Epithelial cell of esophagus (primary cell): ENCODE data around the gene NR1D1.

ENCODE experiments used
- DNase-seq: peaks from one replicate; pipeline ENCODE4 v3.0.0; 2010; ENCODE audit warnings: low read depth
- H3K4me3 ChIP-seq: 2 replicates; pipeline ENCODE4 v1.5.1; 2011; ENCODE audit warnings: mild to moderate bottlenecking, low read length, control low read depth
- TF ChIP-seq, protein P1 (sequence below): IDR thresholded peaks from 2 replicates; pipeline ENCODE4 v1.5.1; 2011; ENCODE audit warnings: low read depth, mild to moderate bottlenecking, low read length, control low read depth, inconsistent platforms; ENCODE audit not compliant: insufficient read depth; ENCODE audit errors: missing control alignments

NR1D1 gene

GRCh38 chr17:40111221-40112128, 11.1 kb upstream of the NR1D1 start:
- TF ChIP-seq, protein P1, sequence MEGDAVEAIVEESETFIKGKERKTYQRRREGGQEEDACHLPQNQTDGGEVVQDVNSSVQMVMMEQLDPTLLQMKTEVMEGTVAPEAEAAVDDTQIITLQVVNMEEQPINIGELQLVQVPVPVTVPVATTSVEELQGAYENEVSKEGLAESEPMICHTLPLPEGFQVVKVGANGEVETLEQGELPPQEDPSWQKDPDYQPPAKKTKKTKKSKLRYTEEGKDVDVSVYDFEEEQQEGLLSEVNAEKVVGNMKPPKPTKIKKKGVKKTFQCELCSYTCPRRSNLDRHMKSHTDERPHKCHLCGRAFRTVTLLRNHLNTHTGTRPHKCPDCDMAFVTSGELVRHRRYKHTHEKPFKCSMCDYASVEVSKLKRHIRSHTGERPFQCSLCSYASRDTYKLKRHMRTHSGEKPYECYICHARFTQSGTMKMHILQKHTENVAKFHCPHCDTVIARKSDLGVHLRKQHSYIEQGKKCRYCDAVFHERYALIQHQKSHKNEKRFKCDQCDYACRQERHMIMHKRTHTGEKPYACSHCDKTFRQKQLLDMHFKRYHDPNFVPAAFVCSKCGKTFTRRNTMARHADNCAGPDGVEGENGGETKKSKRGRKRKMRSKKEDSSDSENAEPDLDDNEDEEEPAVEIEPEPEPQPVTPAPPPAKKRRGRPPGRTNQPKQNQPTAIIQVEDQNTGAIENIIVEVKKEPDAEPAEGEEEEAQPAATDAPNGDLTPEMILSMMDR: peak; percentile 92
- no peak overlapping the region for H3K4me3 ChIP-seq
- peak; percentile 88 for DNase-seq

GRCh38 chr17:40110026-40110845, 9.8 kb upstream of the NR1D1 start:
- TF ChIP-seq, protein P1: no peak
- no peak overlapping the region for H3K4me3 ChIP-seq
- DNase-seq: no peak

DNA sequence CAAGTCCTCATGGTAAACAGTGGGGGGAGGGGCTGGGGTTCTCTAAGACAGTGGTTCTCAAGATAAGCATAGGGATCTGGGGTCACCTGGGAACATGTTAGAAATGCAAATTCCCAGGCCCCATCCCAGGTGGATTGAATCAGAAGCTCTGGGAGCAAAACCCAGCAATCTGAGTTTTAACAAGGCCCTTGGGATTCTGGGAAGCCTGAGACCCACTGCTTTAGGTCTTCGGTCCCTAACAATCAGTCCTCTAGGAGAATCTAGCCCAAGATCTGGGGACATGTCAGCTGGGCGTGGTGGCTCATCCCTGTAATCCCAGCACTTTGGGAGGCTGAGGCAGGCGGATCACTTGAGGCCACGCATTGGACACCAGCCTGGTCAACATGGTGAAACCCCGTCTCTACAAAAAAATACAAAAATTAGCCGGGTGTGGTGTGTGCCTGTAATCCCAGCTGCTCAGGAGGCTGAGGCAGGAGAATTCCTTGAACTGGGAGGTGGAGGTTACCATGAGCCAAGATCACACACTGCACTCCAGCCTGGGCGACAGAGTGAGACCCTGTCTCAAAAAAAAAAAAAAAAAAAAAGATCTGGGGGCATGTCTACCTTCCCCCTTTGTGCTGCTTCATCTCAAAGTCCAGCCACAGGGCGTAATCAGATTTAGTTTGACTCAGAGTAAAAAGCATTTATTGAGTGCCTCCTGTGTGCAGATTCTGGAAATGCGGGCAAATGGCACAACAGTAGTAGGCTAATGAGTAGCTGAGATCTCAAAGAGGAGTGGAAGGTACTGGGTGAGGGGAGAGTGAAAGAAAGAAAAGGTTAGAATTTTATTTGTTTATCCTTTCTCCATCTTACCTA, 8.8 kb upstream of the NR1D1 start:
- no peak overlapping the region for H3K4me3 ChIP-seq
- peak; percentile 38 for DNase-seq
- TF ChIP-seq, protein P1: no peak

- DNase-seq: no peak
- no peak overlapping the region for H3K4me3 ChIP-seq
- TF ChIP-seq, protein P1: no peak
These were observed 7.3 kb upstream of the NR1D1 start for GRCh38 chr17:40107522-40108174.

DNA sequence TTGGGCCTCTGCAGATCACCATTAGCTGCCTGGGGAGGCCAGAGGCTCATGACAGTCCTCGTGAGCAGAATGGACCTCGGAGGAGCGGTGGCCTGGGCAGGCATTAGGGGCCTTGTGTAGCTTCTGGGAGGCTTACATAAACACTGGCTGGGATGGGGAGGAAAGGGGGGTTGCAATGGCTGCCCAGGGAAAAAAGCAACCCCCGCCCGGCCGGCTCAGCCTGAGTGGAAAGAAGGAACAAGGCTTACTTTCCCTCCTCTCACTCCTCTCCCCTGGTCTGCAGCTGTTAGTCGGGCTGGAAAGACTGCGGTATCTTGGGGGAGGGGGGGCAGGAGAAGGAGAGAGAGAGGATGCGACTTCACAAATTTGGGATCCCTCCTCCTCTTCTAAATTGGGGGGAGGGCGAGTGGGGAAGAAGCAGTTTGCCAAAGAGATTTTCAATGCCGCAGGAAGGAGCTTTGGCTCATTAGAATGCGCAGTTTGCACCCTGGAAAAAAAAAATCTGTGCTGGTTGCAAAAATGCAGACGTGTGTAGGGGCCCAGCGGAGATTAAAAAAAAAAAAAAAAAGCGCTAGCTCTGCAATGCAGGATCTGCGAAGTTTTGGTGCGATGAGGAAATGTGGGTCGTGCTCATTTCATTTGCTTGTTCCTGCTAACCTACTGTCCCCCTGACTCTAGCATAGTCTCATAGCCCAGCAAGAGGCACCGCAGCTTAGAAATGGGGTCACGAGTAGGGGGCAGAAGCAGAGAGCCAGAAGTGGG, 6.6 kb upstream of the NR1D1 start:
- no peak overlapping the region for H3K4me3 ChIP-seq
- DNase-seq: no peak
- TF ChIP-seq, protein P1: no peak
